VCaP (cell line): ENCODE data around the gene DDX39A.
A peak's percentile ranks its signal among the peaks of the same experiment; 100 is the strongest.

ENCODE experiments used
- H3K27ac ChIP-seq: fragments of 450-650 bp; 2 replicates; pipeline ENCODE4 v1.5.1; 2017
- CTCF ChIP-seq: fragments of 450-650 bp; conservative IDR thresholded peaks from 2 replicates; pipeline ENCODE4 v1.5.1; 2017; ENCODE audit warnings: mild to moderate bottlenecking, moderate library complexity

The DDX39A gene

GRCh38 chr19:14432791-14433553 is 13.8 kb upstream of the DDX39A start, which contains the start of gene PKN1:
Gene PKN1, plus strand, starts transcription at chr19:14433306. Its CDS starts 216 bp downstream, at chr19:14433522.
- H3K27ac ChIP-seq, result peak within 1 kb of the TSS; percentile 95
- peak; percentile 23; the same call in 1 of the 2 replicates for TF ChIP-seq CTCF

GRCh38 chr19:14430712-14431111 is 11.6 kb upstream of the DDX39A start:
- H3K27ac ChIP-seq, result no peak overlapping the region
- TF ChIP-seq CTCF, result no peak

- no peak for TF ChIP-seq CTCF
- H3K27ac ChIP-seq, result no peak overlapping the region
Observed at GRCh38 chr19:14428882-14429416, 9.8 kb upstream of the DDX39A start.

GRCh38 chr19:14427461-14427860 is 8.3 kb upstream of the DDX39A start:
- no peak for TF ChIP-seq CTCF
- H3K27ac ChIP-seq, result no peak overlapping the region

GRCh38 chr19:14425696-14426138 is 6.6 kb upstream of the DDX39A start:
- no peak overlapping the region for H3K27ac ChIP-seq
- TF ChIP-seq CTCF, result no peak

- no peak for TF ChIP-seq CTCF
Observed at GRCh38 chr19:14418856-14419105, 360 bp downstream of the DDX39A start.

GRCh38 chr19:14416817-14417231 is 2.3 kb downstream of the DDX39A start:
- TF ChIP-seq CTCF, result no peak
- peak overlapping the region; percentile 80 for H3K27ac ChIP-seq

More at GRCh38 chr19:14418856-14419105, 360 bp downstream of the DDX39A start:
- H3K27ac ChIP-seq, result peak overlapping the region; percentile 80
